ENCODE data around the gene CA5A. TPM values are rescaled to one million over a fixed set of nuclear protein-coding genes. Genes with fewer than 3 reads are reported as not detected.

The CA5A gene
- total RNA-seq, 6 experiments from 2014 or later = not detected

DNA sequence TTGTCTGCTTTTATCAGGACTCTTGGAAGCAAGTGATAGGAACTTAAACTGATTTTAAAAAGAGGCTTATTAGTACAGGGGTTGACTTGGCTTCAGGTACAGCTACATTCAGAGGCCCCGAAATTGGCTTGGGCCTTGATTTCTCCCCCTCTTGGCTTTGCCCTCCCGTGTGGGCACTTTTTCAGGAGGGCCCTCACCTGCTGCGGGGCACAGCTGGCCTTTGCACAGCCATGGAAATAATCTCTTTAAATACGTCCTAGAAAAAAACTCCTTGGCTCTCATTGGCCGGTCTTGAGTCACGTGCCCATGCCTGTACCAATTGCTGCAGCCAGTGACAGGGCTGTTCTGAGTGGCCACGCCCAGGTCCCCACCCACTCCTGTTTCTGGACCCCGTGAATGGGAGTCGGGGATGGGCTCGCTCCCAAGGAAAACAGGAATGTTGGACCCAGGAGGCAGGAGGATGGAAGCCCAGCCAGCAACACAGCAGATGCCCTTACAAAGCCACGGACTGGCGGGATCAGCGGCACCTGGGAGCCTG lies 15.0 kb downstream of the CA5A start:
- no peak for DNase-seq
- H3K9me3 Mint-ChIP-seq = no peaks in the 10 kb centered on the region
- TF ChIP-seq, protein P1, sequence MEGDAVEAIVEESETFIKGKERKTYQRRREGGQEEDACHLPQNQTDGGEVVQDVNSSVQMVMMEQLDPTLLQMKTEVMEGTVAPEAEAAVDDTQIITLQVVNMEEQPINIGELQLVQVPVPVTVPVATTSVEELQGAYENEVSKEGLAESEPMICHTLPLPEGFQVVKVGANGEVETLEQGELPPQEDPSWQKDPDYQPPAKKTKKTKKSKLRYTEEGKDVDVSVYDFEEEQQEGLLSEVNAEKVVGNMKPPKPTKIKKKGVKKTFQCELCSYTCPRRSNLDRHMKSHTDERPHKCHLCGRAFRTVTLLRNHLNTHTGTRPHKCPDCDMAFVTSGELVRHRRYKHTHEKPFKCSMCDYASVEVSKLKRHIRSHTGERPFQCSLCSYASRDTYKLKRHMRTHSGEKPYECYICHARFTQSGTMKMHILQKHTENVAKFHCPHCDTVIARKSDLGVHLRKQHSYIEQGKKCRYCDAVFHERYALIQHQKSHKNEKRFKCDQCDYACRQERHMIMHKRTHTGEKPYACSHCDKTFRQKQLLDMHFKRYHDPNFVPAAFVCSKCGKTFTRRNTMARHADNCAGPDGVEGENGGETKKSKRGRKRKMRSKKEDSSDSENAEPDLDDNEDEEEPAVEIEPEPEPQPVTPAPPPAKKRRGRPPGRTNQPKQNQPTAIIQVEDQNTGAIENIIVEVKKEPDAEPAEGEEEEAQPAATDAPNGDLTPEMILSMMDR (IDR thresholded peaks at IDR 0.05) = no peak
- H3K27ac Mint-ChIP-seq = no peak overlapping the region
- no peaks in the 10 kb centered on the region for H3K36me3 Mint-ChIP-seq (ENCODE audit: low read depth)
- no peak overlapping the region for H3K4me3 Mint-ChIP-seq
- peaks cover 8% of the 10 kb centered on the region for H3K4me1 Mint-ChIP-seq (ENCODE audit: low read depth)
- H3K27me3 Mint-ChIP-seq (ENCODE audit: insufficient read depth) = peaks cover 31% of the 10 kb centered on the region

DNA sequence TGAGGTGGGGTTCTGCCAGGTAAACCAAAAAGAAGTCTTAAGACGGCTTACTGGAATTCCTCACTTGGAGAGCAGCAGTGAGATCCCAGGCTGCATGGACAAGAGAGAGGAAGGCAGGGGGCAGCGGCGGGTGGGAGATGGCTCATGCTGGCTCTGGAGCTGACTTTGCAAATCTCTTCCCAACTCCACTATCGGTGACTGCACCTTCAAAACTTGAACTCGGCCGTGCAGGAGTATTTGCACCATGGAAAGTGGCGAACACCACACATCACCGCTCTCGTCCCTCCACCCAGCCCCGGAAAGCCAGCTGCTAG lies 16.7 kb downstream of the CA5A start:
- no peak for DNase-seq
- no peaks in the 10 kb centered on the region for H3K9me3 Mint-ChIP-seq
- no peaks in the 10 kb centered on the region for H3K36me3 Mint-ChIP-seq (ENCODE audit: low read depth)
- H3K27ac Mint-ChIP-seq = no peak overlapping the region
- TF ChIP-seq, protein P1 (IDR thresholded peaks at IDR 0.05) = no peak
- H3K27me3 Mint-ChIP-seq (ENCODE audit: insufficient read depth) = peaks cover 24% of the 10 kb centered on the region
- H3K4me1 Mint-ChIP-seq (ENCODE audit: low read depth) = peaks cover 8% of the 10 kb centered on the region
- H3K4me3 Mint-ChIP-seq = no peak overlapping the region

DNA sequence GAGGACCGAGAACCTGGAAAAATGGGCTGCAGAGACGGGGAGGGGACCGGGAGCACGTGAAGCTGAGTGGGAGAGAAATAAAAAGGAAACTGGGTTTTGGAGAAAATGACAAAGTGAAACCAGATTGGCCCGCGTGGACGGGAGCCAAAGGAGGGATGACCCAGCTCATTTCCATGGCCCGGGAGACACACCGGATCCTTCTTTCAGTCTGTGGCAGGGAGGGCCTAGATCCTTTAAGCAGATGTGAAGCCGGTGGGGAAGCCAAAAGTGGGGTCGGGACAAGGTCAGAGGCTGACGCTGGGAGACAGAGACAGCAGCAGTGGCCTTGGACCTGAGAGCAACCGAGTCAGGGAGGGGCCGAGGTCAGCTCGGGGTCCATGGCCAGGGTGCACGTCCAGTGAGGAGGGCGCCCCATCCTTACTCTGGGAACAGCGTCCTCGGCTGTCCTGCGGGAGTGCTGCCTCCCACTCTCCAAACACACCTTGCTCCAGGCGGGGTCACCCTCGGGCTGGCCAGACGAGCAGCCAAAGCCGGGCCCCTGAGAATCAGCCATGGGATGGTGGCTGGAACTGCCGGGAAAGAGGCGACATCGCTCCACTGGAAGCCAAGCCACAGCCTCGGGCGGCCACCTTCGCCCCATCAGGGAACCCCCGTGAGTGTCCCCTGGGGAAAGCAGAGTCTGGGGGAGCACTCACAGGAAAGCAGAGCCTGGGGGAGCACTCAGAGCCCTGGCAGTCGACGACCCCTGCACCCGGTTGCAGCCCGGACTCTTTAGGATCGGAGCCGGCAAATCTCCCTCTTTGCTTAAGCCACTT lies 17.3 kb downstream of the CA5A start:
- TF ChIP-seq, protein P1 (IDR thresholded peaks at IDR 0.05) = no peak
- Mint-ChIP-seq H3K4me1 (ENCODE audit: low read depth) (peaks cover 8% of the 10 kb centered on the region), H3K27ac (peak overlapping the region; percentile 5; the same call in 1 of the 2 replicates), H3K4me3 (peak overlapping the region; percentile 72), H3K9me3 (no peaks in the 10 kb centered on the region), H3K27me3 (ENCODE audit: insufficient read depth) (peaks cover 21% of the 10 kb centered on the region), H3K36me3 (ENCODE audit: low read depth) (no peaks in the 10 kb centered on the region)
- DNase-seq = no peak

DNA sequence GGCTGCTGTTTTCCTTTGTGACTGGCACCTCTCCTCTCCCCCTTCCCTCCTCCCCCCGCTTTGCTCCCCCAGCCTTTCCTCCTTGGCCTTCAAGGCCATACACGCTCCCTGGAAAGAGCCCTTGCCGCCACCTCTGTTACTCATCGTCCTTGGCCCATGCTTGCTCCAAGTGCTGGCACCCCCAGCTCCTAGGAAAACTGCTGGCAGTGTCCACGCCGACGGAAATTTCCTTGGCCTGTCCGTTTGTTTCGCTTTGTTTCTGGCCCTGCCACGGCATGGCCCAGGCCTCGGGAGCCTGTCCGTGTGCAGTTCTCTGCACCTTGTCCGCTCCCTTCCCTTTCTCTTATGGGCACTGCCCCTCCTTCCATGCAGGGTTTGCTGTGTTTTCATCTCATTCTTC lies 18.0 kb downstream of the CA5A start:
- TF ChIP-seq, protein P1 (IDR thresholded peaks at IDR 0.05) = no peak
- no peaks in the 10 kb centered on the region for H3K9me3 Mint-ChIP-seq
- H3K4me1 Mint-ChIP-seq (ENCODE audit: low read depth) = peaks cover 8% of the 10 kb centered on the region
- no peaks in the 10 kb centered on the region for H3K36me3 Mint-ChIP-seq (ENCODE audit: low read depth)
- DNase-seq = no peak
- peak overlapping the region; percentile 72; the same call in 1 of the 2 replicates for H3K4me3 Mint-ChIP-seq
- peaks cover 21% of the 10 kb centered on the region for H3K27me3 Mint-ChIP-seq (ENCODE audit: insufficient read depth)
- H3K27ac Mint-ChIP-seq = no peak overlapping the region

DNA sequence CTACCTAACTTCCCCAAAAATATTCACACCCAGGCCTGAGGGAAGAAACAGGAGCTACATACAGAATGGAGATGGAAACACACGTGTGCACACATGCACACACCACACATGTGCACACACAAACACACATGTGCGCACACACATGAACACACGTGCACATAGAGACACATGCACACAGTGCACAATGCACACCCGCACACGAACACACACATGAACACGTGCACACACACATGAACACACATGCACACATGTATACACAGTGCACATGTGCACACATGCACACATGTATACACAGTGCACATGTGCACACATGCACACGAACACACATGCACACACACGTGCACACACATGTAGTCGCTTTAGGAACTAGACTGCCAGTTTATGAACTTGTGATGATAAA lies 18.8 kb downstream of the CA5A start:
- no peaks in the 10 kb centered on the region for H3K36me3 Mint-ChIP-seq (ENCODE audit: low read depth)
- H3K27ac Mint-ChIP-seq = no peak overlapping the region

More for the DNA sequence above, 18.8 kb downstream of the CA5A start:
- TF ChIP-seq, protein P1 (IDR thresholded peaks at IDR 0.05) = no peak
- Mint-ChIP-seq H3K27me3 (ENCODE audit: insufficient read depth) (peaks cover 21% of the 10 kb centered on the region), H3K4me1 (ENCODE audit: low read depth) (peaks cover 8% of the 10 kb centered on the region), H3K9me3 (no peaks in the 10 kb centered on the region), H3K4me3 (no peak overlapping the region)
- DNase-seq = no peak

All from HFFc6 (cell line).